ENCODE data around the gene STRIP1.

Gene STRIP1

DNA sequence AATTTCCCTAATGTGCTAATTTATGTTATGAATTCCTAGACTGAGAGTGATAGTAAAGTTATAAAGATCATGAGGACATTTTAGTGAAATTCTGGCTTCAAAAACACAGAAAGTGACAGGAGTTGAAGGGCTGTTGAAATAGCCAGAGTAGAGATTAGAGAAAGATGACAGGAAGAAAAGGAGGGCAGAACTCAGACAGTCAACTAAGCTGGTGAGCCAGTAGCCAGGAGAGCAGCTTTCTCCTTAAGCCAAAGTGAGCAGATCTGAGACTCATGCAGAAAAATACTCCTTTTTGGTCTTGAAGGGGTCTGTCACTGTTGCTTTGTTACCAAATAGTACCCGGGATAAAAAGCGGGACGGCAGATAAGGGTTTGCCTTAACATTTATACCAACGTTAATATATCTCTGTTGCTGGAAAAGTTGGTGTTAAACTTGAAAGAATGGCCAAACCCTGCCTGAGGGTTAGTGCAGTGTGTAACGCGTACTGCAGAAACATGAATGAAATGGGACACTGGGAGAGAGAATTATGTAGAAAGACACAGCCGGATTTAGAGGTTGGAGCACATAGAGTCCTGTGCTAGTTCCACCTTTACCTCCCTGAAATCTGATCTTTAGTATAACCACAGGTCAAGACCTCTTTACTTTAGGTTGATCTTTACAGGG lies 37.1 kb upstream of the STRIP1 start:
- H2BK12ac ChIP-seq (ENCODE audit: low read length), result no peak overlapping the region
- H3K27me3 ChIP-seq (ENCODE audit: control insufficient read depth in 3 of 3, insufficient read depth in 3 of 3, low read depth in 1 of 3, low read length in 3 of 3), result no peaks in the 10 kb centered on the region
- no peak overlapping the region for H2AFZ ChIP-seq (ENCODE audit: low read length)
- no peaks in the 10 kb centered on the region for H3K9me3 ChIP-seq (replicated peaks in 1 of 2; ENCODE audit: control insufficient read depth in 2 of 2, insufficient read depth in 1 of 2, low read depth in 1 of 2, low read length in 2 of 2)
- no peak overlapping the region for H3K4me3 ChIP-seq (ENCODE audit: low read length in 2 of 2)
- H3K36me3 ChIP-seq (replicated peaks in 1 of 2; ENCODE audit: control insufficient read depth in 2 of 2, insufficient read depth in 2 of 2, low read length in 2 of 2), result peaks cover 2 to 62% of the 10 kb centered on the region in 2 donors
- no peak overlapping the region for H2BK15ac ChIP-seq (ENCODE audit: low read length)
- H3K27ac ChIP-seq (replicated peaks; ENCODE audit: low read length), result no peak overlapping the region
- H3K23ac ChIP-seq (ENCODE audit: low read depth, low read length, poor library complexity), result no peak overlapping the region
- H3K79me1 ChIP-seq (ENCODE audit: low read depth, low read length), result peaks cover 9% of the 10 kb centered on the region
- no peak overlapping the region for H3K18ac ChIP-seq (ENCODE audit: low read length)
- H3K4ac ChIP-seq (ENCODE audit: low read length), result no peak overlapping the region
- no peak overlapping the region for H3K9ac ChIP-seq (ENCODE audit: low read depth, low read length, poor library complexity)
- no peak for DNase-seq (ENCODE audit: low spot score)
- WGBS, 2 donors (ENCODE audit: extremely low coverage in 2 of 2, insufficient read length in 2 of 2, insufficient replicate concordance in 1 of 2), result no CpG with 5 or more reads among the region's 7 CpGs
- H3K14ac ChIP-seq (ENCODE audit: low read length), result no peak overlapping the region
- no peak overlapping the region for H2BK5ac ChIP-seq (ENCODE audit: low read length)
- H4K91ac ChIP-seq (ENCODE audit: low read depth, low read length, poor library complexity), result no peak overlapping the region
- no peak overlapping the region for H3K4me2 ChIP-seq (ENCODE audit: insufficient read depth, low read length, poor library complexity, severe bottlenecking)
- H4K8ac ChIP-seq (ENCODE audit: low read depth, low read length), result no peak overlapping the region
- no peak overlapping the region for H2AK5ac ChIP-seq (ENCODE audit: low read depth, low read length)
- H3K4me1 ChIP-seq (ENCODE audit: control insufficient read depth in 2 of 2, insufficient read depth in 1 of 2, low read depth in 1 of 2, low read length in 2 of 2), result peaks cover 0 to 2% of the 10 kb centered on the region in 2 donors
- H2BK120ac ChIP-seq (ENCODE audit: low read depth, low read length), result no peak overlapping the region

DNA sequence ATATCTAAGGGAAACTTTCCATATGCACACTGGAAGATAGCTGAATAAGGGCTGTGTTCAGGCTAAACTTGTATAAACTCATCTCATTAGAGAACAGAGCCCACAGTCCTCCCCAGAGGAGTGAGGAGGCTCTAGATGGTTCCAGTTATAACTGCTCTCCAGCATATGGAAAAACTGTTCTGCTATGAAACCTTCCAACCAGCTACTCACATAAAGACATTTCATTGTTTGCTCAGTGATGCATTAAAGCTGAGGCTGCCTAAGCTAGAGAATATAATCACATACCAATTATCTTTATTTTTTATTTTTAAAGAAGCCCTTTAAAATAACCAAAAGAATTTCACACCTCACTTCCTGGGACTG lies 36.6 kb upstream of the STRIP1 start:
- H2AFZ ChIP-seq (ENCODE audit: low read length), result no peak overlapping the region
- peaks cover 9% of the 10 kb centered on the region for H3K79me1 ChIP-seq (ENCODE audit: low read depth, low read length)
- H2BK5ac ChIP-seq (ENCODE audit: low read length), result no peak overlapping the region
- H2AK5ac ChIP-seq (ENCODE audit: low read depth, low read length), result no peak overlapping the region
- H3K36me3 ChIP-seq (replicated peaks in 1 of 2; ENCODE audit: control insufficient read depth in 2 of 2, insufficient read depth in 2 of 2, low read length in 2 of 2), result peaks cover 2 to 62% of the 10 kb centered on the region in 2 donors
- H3K18ac ChIP-seq (ENCODE audit: low read length), result no peak overlapping the region
- no peak overlapping the region for H2BK12ac ChIP-seq (ENCODE audit: low read length)
- no peak overlapping the region for H3K14ac ChIP-seq (ENCODE audit: low read length)
- H3K23ac ChIP-seq (ENCODE audit: low read depth, low read length, poor library complexity), result no peak overlapping the region
- no peak overlapping the region for H2BK15ac ChIP-seq (ENCODE audit: low read length)
- H3K4ac ChIP-seq (ENCODE audit: low read length), result no peak overlapping the region
- no peak overlapping the region for H3K27ac ChIP-seq (replicated peaks; ENCODE audit: low read length)
- DNase-seq (ENCODE audit: low spot score), result no peak
- H3K4me1 ChIP-seq (ENCODE audit: control insufficient read depth in 2 of 2, insufficient read depth in 1 of 2, low read depth in 1 of 2, low read length in 2 of 2), result peaks cover 0 to 2% of the 10 kb centered on the region in 2 donors
- no peak overlapping the region for H4K91ac ChIP-seq (ENCODE audit: low read depth, low read length, poor library complexity)
- no peak overlapping the region for H3K4me2 ChIP-seq (ENCODE audit: insufficient read depth, low read length, poor library complexity, severe bottlenecking)
- H4K8ac ChIP-seq (ENCODE audit: low read depth, low read length), result no peak overlapping the region
- no peak overlapping the region for H3K4me3 ChIP-seq (ENCODE audit: low read length in 2 of 2)
- H3K9ac ChIP-seq (ENCODE audit: low read depth, low read length, poor library complexity), result no peak overlapping the region
- H3K27me3 ChIP-seq (ENCODE audit: control insufficient read depth in 3 of 3, insufficient read depth in 3 of 3, low read depth in 1 of 3, low read length in 3 of 3), result no peaks in the 10 kb centered on the region
- no peaks in the 10 kb centered on the region for H3K9me3 ChIP-seq (replicated peaks in 1 of 2; ENCODE audit: control insufficient read depth in 2 of 2, insufficient read depth in 1 of 2, low read depth in 1 of 2, low read length in 2 of 2)
- H2BK120ac ChIP-seq (ENCODE audit: low read depth, low read length), result no peak overlapping the region

DNA sequence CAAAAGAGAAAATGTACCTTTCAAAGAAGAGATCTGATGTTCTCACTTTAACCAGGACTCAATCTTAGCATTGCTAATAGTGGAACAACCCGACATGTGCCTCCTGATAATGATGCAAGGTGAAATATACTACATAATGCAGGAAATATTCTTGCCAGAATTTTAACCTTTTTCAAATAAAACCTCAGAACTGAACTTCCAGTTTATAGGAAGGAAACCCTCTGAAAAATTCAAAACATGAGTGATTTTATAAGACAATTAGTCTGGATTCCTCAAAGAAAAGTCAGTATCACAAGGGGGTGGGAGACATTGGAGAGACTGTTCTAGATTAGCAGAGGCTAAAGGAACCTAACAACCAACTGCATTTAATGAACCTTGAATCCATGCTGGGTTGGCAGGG lies 31.7 kb upstream of the STRIP1 start:
- peaks cover 3% of the 10 kb centered on the region for H3K79me1 ChIP-seq (ENCODE audit: low read depth, low read length)
- H3K4me1 ChIP-seq (ENCODE audit: control insufficient read depth in 2 of 2, insufficient read depth in 1 of 2, low read depth in 1 of 2, low read length in 2 of 2), result peaks cover 9 to 16% of the 10 kb centered on the region in 2 donors
- H3K14ac ChIP-seq (ENCODE audit: low read length), result no peak overlapping the region
- H3K36me3 ChIP-seq (replicated peaks in 1 of 2; ENCODE audit: control insufficient read depth in 2 of 2, insufficient read depth in 2 of 2, low read length in 2 of 2), result peaks cover 0 to 30% of the 10 kb centered on the region in 2 donors
- no peak overlapping the region for H3K4ac ChIP-seq (ENCODE audit: low read length)
- H2AK5ac ChIP-seq (ENCODE audit: low read depth, low read length), result no peak overlapping the region
- DNase-seq (ENCODE audit: low spot score), result no peak
- no peak overlapping the region for H3K27ac ChIP-seq (replicated peaks; ENCODE audit: low read length)
- no peaks in the 10 kb centered on the region for H3K9me3 ChIP-seq (replicated peaks in 1 of 2; ENCODE audit: control insufficient read depth in 2 of 2, insufficient read depth in 1 of 2, low read depth in 1 of 2, low read length in 2 of 2)
- no peak overlapping the region for H2AFZ ChIP-seq (ENCODE audit: low read length)
- H2BK120ac ChIP-seq (ENCODE audit: low read depth, low read length), result no peak overlapping the region
- no peak overlapping the region for H3K4me3 ChIP-seq (ENCODE audit: low read length in 2 of 2)
- WGBS, 2 donors (ENCODE audit: extremely low coverage in 2 of 2, insufficient read length in 2 of 2, insufficient replicate concordance in 1 of 2), result no CpG with 5 or more reads among the region's 1 CpG
- no peak overlapping the region for H2BK15ac ChIP-seq (ENCODE audit: low read length)
- H3K18ac ChIP-seq (ENCODE audit: low read length), result no peak overlapping the region
- H4K8ac ChIP-seq (ENCODE audit: low read depth, low read length), result no peak overlapping the region
- no peak overlapping the region for H3K4me2 ChIP-seq (ENCODE audit: insufficient read depth, low read length, poor library complexity, severe bottlenecking)
- no peak overlapping the region for H2BK5ac ChIP-seq (ENCODE audit: low read length)
- H3K23ac ChIP-seq (ENCODE audit: low read depth, low read length, poor library complexity), result no peak overlapping the region
- no peak overlapping the region for H4K91ac ChIP-seq (ENCODE audit: low read depth, low read length, poor library complexity)
- H2BK12ac ChIP-seq (ENCODE audit: low read length), result no peak overlapping the region
- no peaks in the 10 kb centered on the region for H3K27me3 ChIP-seq (ENCODE audit: control insufficient read depth in 3 of 3, insufficient read depth in 3 of 3, low read depth in 1 of 3, low read length in 3 of 3)
- H3K9ac ChIP-seq (ENCODE audit: low read depth, low read length, poor library complexity), result no peak overlapping the region

DNA sequence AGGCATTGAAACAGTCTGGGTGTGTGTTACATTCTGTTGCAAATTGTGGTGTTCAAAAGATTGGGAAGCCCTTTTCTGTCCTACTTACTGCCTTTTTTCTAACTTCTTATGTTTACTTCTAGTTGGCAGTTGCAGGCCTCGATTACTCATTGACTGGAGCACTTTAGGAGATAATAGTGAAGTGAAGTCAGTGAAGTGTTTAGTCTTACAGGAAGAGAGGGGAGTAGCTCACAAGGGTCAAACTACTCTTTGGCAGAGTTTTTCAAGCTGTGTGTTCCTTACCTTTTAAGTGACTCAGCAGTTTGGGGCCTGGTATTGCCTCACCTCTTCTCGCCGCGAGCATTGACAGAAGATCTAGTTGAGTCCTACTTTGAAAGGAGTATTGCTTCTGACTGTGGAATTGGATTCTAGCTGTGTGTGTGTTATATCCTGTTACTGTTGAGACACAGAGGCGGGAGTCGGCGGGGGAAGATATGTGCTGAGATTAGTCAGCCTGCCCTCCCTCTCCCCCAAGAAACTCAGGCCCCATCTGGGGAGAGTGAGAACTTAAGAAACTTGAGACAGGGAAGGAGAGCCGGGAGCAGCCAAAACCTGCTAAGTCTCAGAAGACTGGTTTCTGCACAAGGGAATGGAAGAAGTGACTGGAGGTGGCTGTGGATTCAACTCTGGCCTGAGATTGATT lies 30.5 kb upstream of the STRIP1 start:
- no peak overlapping the region for H3K4me3 ChIP-seq (ENCODE audit: low read length in 2 of 2)
- no peak overlapping the region for H3K18ac ChIP-seq (ENCODE audit: low read length)
- H3K4me2 ChIP-seq (ENCODE audit: insufficient read depth, low read length, poor library complexity, severe bottlenecking), result no peak overlapping the region
- H2AK5ac ChIP-seq (ENCODE audit: low read depth, low read length), result no peak overlapping the region
- no CpG with 5 or more reads among the region's 8 CpGs for WGBS, 2 donors (ENCODE audit: extremely low coverage in 2 of 2, insufficient read length in 2 of 2, insufficient replicate concordance in 1 of 2)
- peaks cover under 1 to 32% of the 10 kb centered on the region in 2 donors for H3K36me3 ChIP-seq (replicated peaks in 1 of 2; ENCODE audit: control insufficient read depth in 2 of 2, insufficient read depth in 2 of 2, low read length in 2 of 2)
- H4K8ac ChIP-seq (ENCODE audit: low read depth, low read length), result no peak overlapping the region
- H3K9ac ChIP-seq (ENCODE audit: low read depth, low read length, poor library complexity), result no peak overlapping the region
- peaks cover 3% of the 10 kb centered on the region for H3K79me1 ChIP-seq (ENCODE audit: low read depth, low read length)
- peaks cover 9 to 16% of the 10 kb centered on the region in 2 donors for H3K4me1 ChIP-seq (ENCODE audit: control insufficient read depth in 2 of 2, insufficient read depth in 1 of 2, low read depth in 1 of 2, low read length in 2 of 2)
- no peak overlapping the region for H3K23ac ChIP-seq (ENCODE audit: low read depth, low read length, poor library complexity)
- H3K27ac ChIP-seq (replicated peaks; ENCODE audit: low read length), result peak overlapping the region; percentile 56
- H2AFZ ChIP-seq (ENCODE audit: low read length), result no peak overlapping the region
- H2BK15ac ChIP-seq (ENCODE audit: low read length), result no peak overlapping the region
- no peaks in the 10 kb centered on the region for H3K9me3 ChIP-seq (replicated peaks in 1 of 2; ENCODE audit: control insufficient read depth in 2 of 2, insufficient read depth in 1 of 2, low read depth in 1 of 2, low read length in 2 of 2)
- no peak overlapping the region for H3K14ac ChIP-seq (ENCODE audit: low read length)
- H2BK120ac ChIP-seq (ENCODE audit: low read depth, low read length), result no peak overlapping the region
- H3K27me3 ChIP-seq (ENCODE audit: control insufficient read depth in 3 of 3, insufficient read depth in 3 of 3, low read depth in 1 of 3, low read length in 3 of 3), result no peaks in the 10 kb centered on the region
- H4K91ac ChIP-seq (ENCODE audit: low read depth, low read length, poor library complexity), result no peak overlapping the region
- H3K4ac ChIP-seq (ENCODE audit: low read length), result no peak overlapping the region
- peak; percentile 29 for DNase-seq (ENCODE audit: low spot score)
- H2BK5ac ChIP-seq (ENCODE audit: low read length), result no peak overlapping the region
- H2BK12ac ChIP-seq (ENCODE audit: low read length), result no peak overlapping the region
